HG03354 (cell line): ENCODE data around the gene FILIP1.

Experiments used
- ATAC-seq: cut with Tn5 transposase; IDR thresholded peaks from one replicate; pipeline ENCODE4 v1.9.1; 2021; ENCODE audit warnings: mild to moderate bottlenecking; ENCODE audit not compliant: unreplicated experiment, poor library complexity, severe bottlenecking

The FILIP1 gene

DNA sequence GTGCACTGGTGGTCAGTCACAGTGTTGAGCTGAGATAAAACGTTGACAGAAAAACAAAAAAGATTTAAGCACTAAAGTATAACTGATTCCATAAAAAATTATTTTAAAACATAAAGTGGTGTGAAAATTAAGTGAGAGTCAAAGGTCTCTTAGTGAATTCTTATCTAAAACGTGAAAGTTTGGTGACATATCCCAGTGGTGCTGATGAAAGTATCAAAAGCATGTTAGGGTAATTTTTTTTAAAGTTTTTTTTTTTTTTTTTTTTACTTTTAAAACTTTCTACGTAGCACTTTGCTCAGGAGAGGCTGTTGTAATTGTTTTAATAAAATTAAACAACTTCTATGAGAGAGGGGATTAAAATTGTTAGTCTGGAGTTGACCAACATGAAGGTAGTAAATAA lies 143.4 kb downstream of the FILIP1 start:
- ATAC-seq = no peak

DNA sequence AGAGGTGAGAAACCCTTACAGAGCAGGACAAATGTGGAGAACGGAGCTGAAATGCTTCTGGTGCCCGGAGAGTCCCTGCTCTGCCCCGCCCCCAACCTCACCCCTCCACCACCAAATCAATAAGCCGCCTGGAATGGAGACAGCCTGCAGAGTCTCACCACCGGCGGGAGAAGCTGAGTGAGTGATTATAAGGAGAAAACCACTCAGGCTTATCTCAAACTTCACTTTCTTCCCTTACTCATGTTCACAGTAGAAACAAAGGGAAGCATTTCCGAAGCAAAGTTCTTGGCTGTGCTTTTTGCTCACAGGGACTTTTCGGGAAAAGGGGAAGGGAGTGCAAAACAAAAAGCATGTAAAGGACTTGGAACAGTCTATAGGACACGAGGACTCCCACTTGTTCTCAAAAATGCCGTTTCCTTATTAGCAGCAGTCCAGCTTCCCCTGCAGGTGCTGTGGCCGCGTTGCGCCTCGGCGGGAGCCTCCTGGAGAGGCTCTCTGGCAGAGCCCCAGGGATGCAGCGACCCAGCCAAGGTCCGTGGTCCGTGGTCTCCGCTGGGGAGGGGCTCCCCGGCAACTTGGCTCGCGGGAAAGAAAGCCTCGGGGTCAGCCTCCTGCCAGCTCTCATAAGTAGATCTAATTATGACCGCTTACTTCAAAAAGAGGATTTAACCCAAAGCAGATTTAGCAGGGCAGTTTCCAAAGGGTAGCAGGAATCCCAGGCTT lies 144.2 kb downstream of the FILIP1 start:
- peak; percentile 47 for ATAC-seq

DNA sequence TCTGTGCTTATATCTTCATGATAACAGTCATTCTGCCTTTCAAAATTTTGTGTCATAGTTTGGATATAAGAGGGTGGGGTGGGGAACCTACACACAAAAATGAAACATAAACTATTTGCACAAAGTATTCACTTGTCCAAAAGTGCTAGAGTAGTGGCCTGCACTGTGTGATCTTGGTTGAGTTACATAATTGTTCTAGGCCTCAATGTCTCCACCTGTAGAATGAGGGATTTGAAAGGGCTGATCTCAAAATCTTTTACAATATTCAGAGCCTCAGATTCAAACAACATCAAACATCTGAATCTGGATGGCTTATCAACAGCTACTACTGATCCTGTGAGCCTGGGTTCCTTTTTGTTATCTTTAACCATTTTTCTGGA lies 144.7 kb downstream of the FILIP1 start:
- ATAC-seq = no peak

DNA sequence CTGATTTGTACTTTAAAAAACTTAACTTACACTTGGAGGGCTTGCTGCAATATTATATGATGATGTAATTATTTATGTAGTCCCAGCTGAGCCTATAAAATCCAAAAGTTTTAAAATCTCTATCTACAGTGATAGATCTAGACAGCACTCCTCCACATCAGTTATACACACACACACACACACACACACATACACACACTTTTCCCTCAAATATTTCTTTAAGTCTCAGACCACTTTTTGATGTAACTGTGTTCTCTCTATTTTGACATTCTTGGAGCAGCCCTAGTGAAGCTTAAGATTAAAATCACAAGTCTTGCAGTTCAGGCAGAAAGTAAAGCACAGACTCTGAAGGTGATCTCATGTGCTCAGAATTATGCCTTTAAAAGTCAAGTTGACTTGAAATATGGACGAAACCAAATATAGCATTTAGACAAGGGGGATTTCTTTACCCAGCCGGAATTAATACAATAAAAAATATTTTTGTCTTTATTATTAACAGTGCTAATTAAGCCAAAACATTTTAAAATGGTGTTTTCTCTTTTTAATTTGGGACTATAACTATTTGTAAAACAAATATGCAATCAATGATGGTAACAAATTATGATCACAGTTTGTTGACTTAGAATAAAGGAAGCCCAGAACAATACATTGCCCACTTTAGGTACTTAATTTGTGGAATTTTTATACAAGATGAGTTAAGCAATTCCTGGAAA lies 145.5 kb downstream of the FILIP1 start:
- ATAC-seq = no peak

DNA sequence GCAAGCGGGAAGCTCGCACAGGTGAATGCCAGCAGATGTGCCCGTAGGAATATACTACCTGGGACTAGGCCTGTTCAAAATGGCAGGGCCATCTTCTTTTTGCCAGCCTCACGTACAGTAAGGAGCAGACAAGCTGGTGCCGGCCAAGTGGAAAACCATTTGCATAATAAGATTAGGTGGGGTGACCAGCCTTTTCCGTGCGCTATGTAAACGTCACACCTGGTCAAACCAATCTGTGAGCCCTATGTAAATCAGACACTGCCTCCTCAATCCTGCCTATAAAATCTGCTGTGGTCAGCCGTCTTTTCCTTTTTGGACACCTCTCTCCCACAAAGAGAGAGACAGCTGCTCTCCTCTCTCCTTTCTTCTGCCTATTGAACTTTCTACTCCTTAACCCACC lies 148.2 kb downstream of the FILIP1 start:
- no peak for ATAC-seq

DNA sequence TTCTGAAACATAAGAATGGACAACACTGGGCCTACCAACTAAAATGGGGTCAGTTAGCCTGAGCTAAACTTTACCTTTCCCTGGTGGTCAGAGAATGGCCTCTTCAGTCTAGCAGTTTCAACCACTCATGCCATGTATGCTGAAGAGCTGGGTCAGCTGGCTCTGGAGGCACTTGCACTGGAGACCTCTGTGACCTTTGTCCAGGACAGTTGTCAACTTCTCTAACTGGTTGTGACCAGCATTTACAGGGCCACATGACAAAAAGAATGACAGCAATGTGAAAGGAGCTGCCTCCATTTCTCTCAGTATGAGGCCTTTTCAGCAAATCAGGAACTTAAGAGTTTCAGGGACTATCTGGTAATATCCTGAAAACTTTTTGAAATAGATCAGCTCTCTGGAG lies 149.1 kb downstream of the FILIP1 start:
- no peak for ATAC-seq

DNA sequence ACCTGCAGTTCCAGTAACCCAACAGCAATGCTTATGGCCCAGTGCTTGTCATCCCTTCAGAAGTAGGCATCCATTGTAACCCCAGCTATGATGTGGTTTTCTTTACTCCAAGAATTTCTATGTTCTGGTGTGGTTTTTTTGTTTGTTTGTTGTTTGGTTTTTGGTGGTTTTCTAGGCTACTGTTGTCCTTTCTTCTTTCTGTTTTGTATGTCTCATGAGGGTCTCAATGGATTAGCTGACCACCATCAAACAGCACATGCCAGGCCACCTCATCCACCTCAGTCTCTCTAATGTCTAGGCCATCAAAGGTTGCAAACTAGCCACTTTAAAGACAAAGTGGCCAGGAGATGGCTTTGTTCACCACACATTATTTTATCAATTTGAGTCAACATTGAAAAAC lies 149.6 kb downstream of the FILIP1 start:
- ATAC-seq = no peak

DNA sequence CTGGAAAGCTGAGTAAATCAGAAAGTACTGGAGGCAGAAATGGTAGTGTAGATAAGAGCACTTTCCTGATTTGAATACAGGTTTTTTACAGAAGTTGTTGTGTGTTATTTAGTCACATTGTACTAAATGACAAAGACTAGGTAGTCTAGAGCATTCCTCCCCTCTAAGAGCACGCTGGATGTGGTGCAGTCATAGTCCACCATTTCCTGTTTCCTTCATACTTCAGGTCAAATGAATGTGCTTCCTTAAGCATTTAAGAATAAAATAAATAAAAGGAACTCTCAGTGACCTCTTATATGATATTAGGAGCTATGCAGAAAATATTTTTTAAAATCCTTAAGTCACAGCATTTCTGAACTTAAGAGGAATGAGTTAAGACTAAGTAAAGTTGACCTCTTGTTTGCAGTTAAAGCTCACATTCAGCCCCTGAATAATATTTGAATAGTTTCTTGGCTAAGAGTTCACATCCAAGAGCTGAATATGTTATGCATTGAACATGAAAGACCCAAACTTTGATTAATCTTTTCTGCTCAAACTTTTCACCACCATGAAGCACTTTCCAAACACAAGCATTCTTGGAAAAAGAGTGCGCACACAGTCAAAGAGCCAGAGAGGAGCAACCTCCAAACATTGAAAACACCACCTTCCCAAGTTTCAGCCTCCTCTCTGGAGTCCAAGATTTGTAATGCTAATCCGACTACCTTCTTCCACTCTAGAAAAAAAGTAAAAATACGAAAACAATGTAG lies 155.6 kb downstream of the FILIP1 start:
- ATAC-seq = no peak

DNA sequence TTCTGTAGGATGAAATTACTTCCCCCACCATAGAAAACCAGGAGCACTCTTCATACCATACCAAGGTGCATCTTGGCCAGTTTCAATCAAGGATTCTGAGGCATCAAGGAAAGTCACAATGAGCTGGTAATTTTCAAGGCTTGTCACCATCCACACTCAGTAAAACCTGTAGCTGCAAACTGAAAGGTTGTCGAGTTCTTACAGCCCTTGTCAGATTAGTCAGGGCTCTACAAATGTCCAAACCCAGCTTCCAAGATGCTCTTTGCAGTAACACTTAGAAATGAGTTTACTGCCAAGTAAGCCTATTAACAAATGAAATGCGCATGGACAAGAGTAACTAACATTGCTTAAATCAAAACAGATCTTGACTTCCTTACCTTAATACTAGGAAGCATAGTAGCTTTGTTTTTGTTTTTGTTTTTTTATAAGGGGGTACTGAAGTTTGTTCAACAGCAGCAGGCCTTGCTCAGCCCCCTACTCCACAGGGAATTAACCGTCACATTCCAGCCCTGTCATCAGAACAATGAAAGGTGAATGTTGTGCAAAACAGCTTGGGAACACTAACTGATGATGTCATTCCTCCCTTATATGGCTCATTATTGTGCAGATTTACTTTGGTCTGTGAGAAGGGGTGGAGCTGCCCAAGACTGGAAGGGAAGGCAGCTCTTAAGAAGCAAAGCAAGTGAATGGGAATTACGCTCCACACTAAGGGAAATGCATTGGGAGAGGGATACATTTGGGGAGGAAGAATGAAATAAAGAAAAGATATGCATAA lies 159.1 kb downstream of the FILIP1 start:
- ATAC-seq = no peak

DNA sequence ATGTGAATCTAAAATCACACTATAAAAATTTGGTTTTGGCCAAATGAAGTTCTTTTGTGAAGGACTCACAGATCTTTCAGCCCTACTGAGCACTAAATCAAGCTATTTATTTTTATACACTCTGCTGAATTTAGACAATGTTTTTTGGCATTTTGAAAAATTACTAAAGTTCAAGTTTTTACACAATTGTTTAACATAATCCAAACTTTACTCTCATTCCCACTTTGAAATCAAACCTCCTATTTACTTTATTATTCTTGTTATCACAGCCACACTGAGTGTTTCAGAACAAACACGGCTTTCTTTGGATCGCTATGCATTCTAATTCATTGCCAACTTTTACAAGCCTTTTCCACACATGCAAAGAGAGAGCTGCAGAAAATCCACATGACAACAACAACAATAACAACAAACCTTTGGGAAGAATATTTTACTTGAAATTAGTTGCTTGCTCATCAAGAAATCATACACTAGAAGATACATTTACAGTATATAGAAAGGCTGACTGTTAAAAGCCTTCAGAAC lies 159.9 kb downstream of the FILIP1 start:
- ATAC-seq = no peak

DNA sequence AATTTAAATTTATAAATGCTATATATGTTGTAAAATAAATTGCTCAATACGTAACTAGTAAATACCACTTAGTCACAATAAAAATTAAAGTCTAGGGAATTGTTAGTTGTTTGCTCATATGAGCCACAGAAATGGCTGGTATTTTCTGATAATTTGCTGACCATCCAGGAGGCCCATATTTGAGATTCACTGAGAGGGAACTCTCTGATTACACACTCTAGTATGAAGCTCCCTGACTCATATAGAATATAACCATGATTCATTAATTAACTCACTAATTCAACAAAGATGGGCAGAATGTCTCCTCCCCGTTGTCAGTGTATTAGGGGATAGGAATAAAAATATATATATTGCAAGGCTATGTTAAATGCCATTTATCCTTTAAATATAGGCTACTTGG lies 162.4 kb downstream of the FILIP1 start:
- no peak for ATAC-seq

DNA sequence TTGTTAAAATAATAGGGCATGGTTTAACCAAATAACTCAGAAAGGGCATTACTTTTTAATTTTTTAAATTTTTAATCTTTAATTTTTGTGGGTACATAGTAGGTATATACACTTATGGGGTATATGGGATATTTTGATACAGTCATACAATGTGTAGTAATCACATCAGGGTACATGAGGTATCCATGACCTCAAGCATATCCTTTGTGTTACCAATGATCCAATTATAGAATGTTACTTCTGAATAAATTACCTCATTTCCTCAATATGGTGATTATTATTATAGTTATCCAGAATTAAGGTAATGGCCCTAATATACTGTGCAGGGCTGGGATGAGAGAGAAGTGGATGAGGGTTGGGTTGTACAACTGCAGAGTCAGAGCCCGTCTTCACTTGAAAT lies 163.9 kb downstream of the FILIP1 start:
- ATAC-seq = no peak

DNA sequence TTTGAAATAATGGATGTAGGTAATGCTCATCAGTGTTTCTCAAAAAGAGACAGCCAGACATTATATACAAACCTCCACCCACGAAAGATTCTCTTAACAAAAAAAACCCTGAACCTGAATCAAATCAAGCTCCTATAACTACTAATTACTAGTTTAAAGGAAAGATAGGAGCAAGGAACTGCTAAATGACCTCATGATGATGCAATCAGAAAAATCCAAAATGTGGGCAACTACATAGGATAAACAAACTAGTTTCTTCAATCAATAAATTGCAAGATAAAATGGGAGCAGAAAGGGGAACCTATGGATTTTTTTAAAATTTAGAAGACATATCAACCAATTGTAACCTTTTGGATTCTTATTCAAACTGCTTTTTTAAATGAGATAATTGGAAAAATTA lies 165.8 kb downstream of the FILIP1 start:
- no peak for ATAC-seq

DNA sequence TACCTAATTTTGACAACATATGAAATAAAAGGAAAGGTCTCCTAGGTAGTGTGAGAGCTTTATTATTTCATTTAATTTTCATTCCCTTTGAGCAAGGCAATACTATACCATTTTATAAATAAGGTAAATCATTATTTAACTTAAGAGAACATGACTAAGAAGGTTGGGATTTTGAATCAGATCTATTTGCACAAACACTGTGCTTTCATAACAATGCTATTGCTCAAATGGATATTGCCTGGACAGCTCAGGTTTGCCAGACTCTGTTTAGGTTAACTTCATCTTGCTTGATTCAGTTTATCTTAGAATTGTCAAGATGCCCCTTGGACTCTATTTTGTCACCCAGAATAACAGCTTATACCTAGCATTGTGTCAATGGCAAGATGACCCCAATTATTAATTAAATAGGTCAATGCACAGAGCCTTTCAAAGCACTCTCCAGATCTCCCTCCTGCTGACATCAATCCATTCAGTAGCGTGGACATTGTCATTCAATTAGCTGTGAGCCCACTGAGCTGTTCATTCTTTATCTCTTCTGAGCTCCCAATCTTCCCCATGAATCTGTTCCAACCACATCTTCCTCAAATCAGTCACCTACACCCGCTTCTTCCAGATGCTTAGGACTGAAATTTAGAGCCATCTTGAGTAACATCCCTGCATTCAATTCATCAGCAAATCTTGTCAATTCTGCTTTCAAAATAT lies 166.9 kb downstream of the FILIP1 start:
- ATAC-seq = no peak

DNA sequence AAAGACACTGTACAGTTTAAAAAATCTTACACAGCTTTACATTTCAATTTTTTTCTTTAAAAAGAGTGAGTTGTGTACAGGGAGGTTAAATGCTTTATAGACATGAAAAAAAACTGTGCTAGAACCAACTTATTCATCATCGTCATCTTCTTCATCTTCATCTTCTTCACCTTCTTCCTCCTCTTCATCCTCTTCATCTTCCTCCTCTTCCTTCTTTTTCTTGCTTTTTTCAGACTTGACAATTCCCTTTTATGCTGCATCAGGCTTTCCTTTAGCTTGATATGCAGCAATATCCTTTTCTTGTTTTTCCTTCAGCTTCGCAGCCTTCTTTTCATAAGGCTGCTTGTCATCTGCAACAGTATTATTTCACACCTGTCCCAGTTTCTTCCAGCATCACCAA lies 174.7 kb downstream of the FILIP1 start:
- ATAC-seq = no peak

DNA sequence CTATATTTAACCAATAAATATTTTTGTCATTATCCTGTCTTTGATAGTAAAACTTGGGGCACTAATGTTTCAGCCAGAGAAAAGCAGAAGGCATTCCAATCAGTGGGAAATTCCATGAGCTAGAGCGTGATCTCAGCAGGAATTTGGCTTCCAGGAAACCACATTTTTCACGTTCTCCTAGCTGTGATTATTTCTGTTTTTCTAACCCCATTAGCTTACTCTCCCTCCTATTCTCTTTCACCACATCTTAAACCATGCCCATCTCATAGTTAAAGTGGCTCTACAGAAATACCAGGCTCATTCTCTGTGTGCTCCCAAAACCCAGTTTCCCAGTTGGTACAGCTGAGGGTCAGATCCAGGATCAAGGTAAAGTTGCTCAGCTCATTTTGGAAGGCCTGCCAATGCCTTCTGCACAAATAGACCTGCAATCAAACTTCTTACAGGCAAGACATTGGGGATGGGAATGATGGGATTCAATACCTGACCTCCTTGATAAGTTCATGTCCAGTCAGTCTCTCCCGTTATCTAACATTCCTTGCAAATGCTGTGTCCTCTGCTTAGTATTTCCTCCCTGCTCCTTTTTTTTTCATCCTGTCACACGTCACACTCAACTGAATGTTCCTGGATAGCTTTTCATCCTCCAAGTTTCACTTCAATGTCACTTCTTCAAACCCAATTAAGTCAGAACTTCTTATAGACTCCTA lies 175.9 kb downstream of the FILIP1 start:
- no peak for ATAC-seq

DNA sequence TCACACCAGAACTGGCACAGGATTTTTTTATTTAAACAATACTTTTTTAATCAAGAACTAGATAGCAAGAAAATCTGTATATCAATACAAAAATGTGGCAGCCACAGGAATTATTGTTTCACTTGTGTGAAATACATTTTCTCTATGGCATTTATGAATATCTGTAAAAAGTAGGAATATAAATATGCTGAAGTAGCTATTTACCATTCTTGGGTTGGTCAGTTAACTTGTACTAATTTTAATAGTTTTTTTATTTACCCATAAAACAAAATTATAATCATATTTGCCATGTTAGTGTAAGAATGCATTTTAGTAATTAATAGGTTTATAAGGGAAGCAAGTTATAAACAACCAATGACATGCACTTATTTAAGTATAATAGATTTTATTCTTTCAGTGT lies 177.6 kb downstream of the FILIP1 start:
- no peak for ATAC-seq

DNA sequence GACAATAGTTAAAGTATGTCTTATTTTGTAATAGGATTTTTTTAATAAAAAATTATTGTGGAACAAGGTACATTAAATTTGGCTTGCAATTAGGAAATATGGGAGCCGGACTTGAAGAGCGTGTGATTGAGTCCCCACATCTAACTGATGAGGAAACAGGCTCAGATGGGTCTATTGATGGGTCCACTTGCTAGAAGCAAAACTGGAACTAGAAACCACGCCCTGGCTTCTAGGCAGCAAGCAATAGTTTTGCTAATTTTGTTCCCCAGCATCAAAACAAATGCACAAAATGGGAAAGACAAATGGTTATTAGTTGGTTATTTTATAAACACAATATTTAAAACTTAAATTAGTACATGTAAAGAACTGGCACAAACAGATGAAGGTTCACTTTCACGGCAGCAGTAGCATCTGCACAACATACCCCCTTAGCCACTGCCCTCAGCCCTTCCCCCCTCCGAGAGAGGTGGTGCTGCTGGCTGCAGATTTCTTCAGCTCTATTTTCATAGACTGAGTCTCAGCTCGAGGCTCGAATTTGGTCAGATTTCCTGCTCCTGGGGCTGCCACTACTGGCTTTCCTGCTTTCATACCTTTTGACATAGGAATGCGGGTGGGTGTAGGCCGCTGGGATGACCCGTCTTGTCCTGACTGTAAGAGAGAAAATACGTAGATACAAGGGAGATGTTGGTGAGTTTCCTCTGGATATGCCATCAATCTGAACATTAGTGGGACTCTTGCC lies 185.2 kb downstream of the FILIP1 start:
- no peak for ATAC-seq
